Measurements from ENCODE around the gene MYLK3. TPM values are rescaled to one million over a fixed set of nuclear protein-coding genes. Genes with fewer than 3 reads are reported as not detected.

The MYLK3 gene
- 0.04 and 0.10 TPM in 2 replicates for polyA plus RNA-seq (2011; rRNA removed)
- not detected in 2 replicates for polyA minus RNA-seq (2011; rRNA and poly(A)+ RNA removed)

- Histone ChIP-seq H3K4me3 (ENCODE audit: low read depth, low read length) (no peak within 1 kb of the TSS), H3K36me3 (ENCODE audit: control insufficient read depth, insufficient read depth, low read length) (no peaks in the 10 kb centered on the region), H3K27me3 (ENCODE audit: control insufficient read depth, insufficient read depth, low read length) (no peaks in the 10 kb centered on the region; the same call in 1 of the 2 replicates)
- POLR2A ChIA-PET: no interaction called here
- no peak for DNase-seq (ENCODE audit: low read depth)
- CTCF ChIA-PET: interaction anchor here (1.1 kb wide), 1 partner anchor 11 kb away, joined by 5 read pairs; no protein-coding TSS in a partner anchor
- TF ChIP-seq CTCF (IDR thresholded peaks at IDR 0.05; ENCODE audit: insufficient read depth, low read depth, low read length): no peak
Observed at GRCh38 chr16:46747777-46748651, at the start of gene MYLK3. Gene MYLK3, minus strand, starts transcription at chr16:46748344. Its CDS starts 151 bp downstream, at chr16:46748193.

DNA sequence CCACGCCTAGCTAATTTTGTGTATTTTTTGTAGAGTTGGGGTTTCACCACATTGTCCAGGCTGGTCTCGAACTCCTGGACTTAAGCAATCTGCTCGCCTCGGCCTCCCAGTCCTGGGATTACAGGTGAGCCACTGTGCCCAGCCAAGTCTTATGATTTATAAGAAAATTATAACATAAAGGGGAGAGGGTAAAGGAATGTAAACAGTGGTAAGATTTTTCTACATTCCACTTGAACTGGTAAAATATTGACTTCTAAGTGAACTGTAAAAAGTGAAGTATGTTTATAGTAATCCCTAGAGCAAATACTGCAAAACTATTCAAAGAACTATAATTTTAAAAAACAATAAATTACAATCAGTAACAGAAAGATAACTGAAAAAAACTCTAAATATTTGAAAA, 49.4 kb upstream of the MYLK3 start:
- no peak for DNase-seq (ENCODE audit: low read depth)
- H3K36me3 ChIP-seq (ENCODE audit: control insufficient read depth, insufficient read depth, low read length): no peaks in the 10 kb centered on the region
- ChIA-PET CTCF (interaction anchor here (0.6 to 5.4 kb wide), 4 partner anchors 12 to 470 kb away, joined by 3 to 43 read pairs (median 5); partner anchors contain the start of gene ORC6), POLR2A (no interaction called here)
- no peaks in the 10 kb centered on the region for H3K27me3 ChIP-seq (ENCODE audit: control insufficient read depth, insufficient read depth, low read length)
- TF ChIP-seq CTCF (IDR thresholded peaks at IDR 0.05; ENCODE audit: insufficient read depth, low read depth, low read length): no peak
- no peak overlapping the region for H3K4me3 ChIP-seq (ENCODE audit: low read depth, low read length)

GRCh38 chr16:46796764-46797269, 48.7 kb upstream of the MYLK3 start:
- no peak for DNase-seq (ENCODE audit: low read depth)
- ChIA-PET POLR2A (no interaction called here), CTCF (interaction anchor here (5.4 kb wide), 1 partner anchor 122 kb away, joined by 43 read pairs; no protein-coding TSS in a partner anchor)
- TF ChIP-seq CTCF (IDR thresholded peaks at IDR 0.05; ENCODE audit: insufficient read depth, low read depth, low read length): no peak
- H3K36me3 ChIP-seq (ENCODE audit: control insufficient read depth, insufficient read depth, low read length): no peaks in the 10 kb centered on the region
- no peaks in the 10 kb centered on the region for H3K27me3 ChIP-seq (ENCODE audit: control insufficient read depth, insufficient read depth, low read length)
- H3K4me3 ChIP-seq (ENCODE audit: low read depth, low read length): no peak overlapping the region

- no peak for TF ChIP-seq CTCF (IDR thresholded peaks at IDR 0.05; ENCODE audit: insufficient read depth, low read depth, low read length)
- H3K27me3 ChIP-seq (ENCODE audit: control insufficient read depth, insufficient read depth, low read length): no peaks in the 10 kb centered on the region
- no peak overlapping the region for H3K4me3 ChIP-seq (ENCODE audit: low read depth, low read length)
- POLR2A ChIA-PET: no interaction called here
- no peaks in the 10 kb centered on the region for H3K36me3 ChIP-seq (ENCODE audit: control insufficient read depth, insufficient read depth, low read length)
- CTCF ChIA-PET: no interaction called here
- DNase-seq (ENCODE audit: low read depth): no peak
Observed at GRCh38 chr16:46793841-46794240, 45.7 kb upstream of the MYLK3 start.

DNA sequence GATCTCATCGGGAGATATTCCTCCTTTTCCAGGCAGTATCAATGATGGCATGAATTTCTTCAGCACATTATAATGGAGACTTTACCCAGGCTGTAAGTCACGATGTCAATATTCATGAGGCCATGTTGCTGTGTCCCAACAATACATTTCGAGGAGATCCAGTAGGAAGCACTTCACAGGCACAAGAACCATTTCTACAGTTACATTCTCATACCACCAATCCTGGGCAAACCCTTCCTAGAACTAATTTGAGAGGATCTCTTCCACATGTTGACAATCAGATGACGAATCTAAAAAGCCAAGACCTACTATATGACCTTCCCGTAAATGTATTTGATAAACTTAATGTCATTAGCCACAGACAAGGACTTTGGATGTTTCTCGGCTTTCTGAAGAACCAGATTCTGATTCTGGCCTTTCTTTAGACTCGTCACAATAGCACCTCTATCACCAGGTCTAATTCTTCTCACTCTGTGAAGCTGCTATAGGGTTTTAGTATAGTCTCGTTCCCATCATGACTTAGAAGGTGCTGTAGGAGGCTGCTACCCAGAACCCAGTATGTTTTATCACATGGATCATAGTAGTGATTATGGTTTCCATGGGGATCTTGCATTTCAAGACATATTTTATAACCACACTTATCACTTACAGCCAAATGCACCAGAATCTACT, 42.6 kb upstream of the MYLK3 start:
- H3K27me3 ChIP-seq (ENCODE audit: control insufficient read depth, insufficient read depth, low read length): no peaks in the 10 kb centered on the region; the same call in 1 of the 2 replicates
- H3K36me3 ChIP-seq (ENCODE audit: control insufficient read depth, insufficient read depth, low read length): no peaks in the 10 kb centered on the region
- H3K4me3 ChIP-seq (ENCODE audit: low read depth, low read length): peak overlapping the region; percentile 78
- ChIA-PET POLR2A (no interaction called here), CTCF (interaction anchor here (1.7 kb wide), 1 partner anchor 11 kb away, joined by 7 read pairs; no protein-coding TSS in a partner anchor)
- TF ChIP-seq CTCF (IDR thresholded peaks at IDR 0.05; ENCODE audit: insufficient read depth, low read depth, low read length): no peak
- no peak for DNase-seq (ENCODE audit: low read depth)

Measured in BJ (cell line).